ENCODE data around the gene TEX51.

DNA sequence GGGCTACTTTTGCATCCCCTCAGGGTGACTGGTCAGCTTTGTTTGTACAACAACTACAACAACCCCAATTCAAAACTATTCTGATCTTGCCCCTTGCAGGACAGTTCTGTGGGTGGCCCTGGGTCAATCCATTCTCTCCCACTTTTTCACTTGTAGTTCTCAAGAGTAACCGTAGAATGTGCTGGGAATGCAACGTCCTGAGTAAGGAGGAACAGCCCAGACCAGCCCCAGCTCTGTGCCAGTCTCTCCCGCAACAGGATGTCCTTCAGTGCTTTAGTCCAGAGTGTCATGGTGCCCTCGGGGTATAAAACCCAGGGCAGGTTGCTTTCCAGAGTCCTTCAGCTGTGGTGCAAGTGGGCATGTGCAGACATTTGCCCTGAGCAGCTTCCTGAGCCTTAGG lies 22.1 kb upstream of the TEX51 start:
- TF ChIP-seq, protein P1, sequence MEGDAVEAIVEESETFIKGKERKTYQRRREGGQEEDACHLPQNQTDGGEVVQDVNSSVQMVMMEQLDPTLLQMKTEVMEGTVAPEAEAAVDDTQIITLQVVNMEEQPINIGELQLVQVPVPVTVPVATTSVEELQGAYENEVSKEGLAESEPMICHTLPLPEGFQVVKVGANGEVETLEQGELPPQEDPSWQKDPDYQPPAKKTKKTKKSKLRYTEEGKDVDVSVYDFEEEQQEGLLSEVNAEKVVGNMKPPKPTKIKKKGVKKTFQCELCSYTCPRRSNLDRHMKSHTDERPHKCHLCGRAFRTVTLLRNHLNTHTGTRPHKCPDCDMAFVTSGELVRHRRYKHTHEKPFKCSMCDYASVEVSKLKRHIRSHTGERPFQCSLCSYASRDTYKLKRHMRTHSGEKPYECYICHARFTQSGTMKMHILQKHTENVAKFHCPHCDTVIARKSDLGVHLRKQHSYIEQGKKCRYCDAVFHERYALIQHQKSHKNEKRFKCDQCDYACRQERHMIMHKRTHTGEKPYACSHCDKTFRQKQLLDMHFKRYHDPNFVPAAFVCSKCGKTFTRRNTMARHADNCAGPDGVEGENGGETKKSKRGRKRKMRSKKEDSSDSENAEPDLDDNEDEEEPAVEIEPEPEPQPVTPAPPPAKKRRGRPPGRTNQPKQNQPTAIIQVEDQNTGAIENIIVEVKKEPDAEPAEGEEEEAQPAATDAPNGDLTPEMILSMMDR (conservative IDR thresholded peaks at IDR 0.05; ENCODE audit: low read length): no peak
- no peak for TF ChIP-seq EZH2phosphoT487 (IDR thresholded peaks at IDR 0.05; ENCODE audit: borderline replicate concordance, low read depth, low read length)

All from OCI-LY7 (cell line).